ENCODE results near the gene KCNIP4.
"Not testable (repeated sequence)": the region's sequence is repeated elsewhere in the genome, so short reads cannot be mapped to it uniquely, and the experiment has no call there.

KCNIP4 gene

DNA sequence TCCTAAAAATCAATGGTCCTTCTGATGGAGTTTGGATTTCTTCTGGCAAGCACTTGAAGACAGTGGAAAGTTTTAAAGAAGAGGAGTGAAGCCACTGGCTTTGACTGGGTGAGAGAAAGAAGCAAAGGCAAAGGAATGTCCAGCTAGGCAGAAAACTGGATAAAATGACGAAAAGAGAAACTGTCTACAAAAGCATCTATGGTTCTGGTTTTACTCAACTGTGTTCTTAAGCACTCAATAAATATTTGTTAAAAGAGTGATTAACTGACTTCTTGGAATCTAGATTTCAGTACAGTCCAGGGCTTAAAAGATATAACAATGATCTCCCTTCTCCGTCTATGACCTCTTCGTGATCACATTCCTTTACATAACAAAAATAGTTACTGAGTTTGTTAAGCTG, 1195.9 kb downstream of the KCNIP4 start:
- ChIA-PET CTCF (no interaction called here), POLR2A (no interaction called here)
- no peak for DNase-seq (ENCODE audit: low read depth, low spot score)
- TF ChIP-seq, protein P1, sequence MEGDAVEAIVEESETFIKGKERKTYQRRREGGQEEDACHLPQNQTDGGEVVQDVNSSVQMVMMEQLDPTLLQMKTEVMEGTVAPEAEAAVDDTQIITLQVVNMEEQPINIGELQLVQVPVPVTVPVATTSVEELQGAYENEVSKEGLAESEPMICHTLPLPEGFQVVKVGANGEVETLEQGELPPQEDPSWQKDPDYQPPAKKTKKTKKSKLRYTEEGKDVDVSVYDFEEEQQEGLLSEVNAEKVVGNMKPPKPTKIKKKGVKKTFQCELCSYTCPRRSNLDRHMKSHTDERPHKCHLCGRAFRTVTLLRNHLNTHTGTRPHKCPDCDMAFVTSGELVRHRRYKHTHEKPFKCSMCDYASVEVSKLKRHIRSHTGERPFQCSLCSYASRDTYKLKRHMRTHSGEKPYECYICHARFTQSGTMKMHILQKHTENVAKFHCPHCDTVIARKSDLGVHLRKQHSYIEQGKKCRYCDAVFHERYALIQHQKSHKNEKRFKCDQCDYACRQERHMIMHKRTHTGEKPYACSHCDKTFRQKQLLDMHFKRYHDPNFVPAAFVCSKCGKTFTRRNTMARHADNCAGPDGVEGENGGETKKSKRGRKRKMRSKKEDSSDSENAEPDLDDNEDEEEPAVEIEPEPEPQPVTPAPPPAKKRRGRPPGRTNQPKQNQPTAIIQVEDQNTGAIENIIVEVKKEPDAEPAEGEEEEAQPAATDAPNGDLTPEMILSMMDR (IDR thresholded peaks at IDR 0.05; ENCODE audit: insufficient read depth, low read length, missing control alignments), result no peak
- no peak overlapping the region for H3K4me3 ChIP-seq (ENCODE audit: low read depth, low read length)

DNA sequence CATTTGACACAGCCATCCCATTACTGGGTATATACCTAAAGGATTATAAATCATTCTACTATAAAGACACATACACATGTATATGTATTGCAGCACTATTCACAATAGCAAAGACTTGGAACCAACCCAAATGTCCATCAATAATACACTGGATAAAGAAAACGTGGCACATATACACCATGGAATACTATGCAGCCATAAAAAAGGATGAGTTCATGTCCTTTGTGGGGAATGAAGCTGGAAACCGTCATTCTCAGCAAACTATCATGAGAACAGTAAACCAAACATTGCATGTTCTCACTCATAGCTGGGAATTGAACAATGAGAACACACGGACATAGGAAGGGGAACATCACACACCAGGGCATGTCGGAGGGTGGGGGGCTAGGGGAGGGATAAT, 1202.6 kb downstream of the KCNIP4 start:
- H3K4me3 ChIP-seq (ENCODE audit: low read depth, low read length); CTCF ChIA-PET; POLR2A ChIA-PET; DNase-seq (ENCODE audit: low read depth, low spot score): not testable (repeated sequence)

DNA sequence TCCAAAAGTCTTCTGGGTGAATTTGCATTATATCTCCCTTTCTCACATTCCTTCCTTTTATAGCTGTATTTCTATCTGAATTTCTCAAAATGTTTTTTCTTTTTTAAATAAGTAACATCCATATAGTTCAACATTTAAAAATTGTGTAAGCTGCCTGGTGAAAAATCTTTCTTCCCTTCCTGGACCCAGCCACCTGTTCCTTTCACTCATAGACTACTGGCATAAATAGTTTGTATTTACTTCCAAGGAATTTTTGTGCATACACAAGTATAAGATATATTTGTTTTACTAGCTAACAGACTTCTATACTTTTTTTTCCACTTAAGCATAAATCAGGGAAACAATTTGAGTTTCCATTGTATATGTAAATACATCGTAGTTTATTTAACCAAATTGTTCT, 1212.6 kb downstream of the KCNIP4 start:
- TF ChIP-seq, protein P1 (IDR thresholded peaks at IDR 0.05; ENCODE audit: insufficient read depth, low read length, missing control alignments), result no peak
- CTCF ChIA-PET, result no interaction called here
- no peak overlapping the region for H3K4me3 ChIP-seq (ENCODE audit: low read depth, low read length)
- POLR2A ChIA-PET, result no interaction called here
- DNase-seq (ENCODE audit: low read depth, low spot score), result no peak

DNA sequence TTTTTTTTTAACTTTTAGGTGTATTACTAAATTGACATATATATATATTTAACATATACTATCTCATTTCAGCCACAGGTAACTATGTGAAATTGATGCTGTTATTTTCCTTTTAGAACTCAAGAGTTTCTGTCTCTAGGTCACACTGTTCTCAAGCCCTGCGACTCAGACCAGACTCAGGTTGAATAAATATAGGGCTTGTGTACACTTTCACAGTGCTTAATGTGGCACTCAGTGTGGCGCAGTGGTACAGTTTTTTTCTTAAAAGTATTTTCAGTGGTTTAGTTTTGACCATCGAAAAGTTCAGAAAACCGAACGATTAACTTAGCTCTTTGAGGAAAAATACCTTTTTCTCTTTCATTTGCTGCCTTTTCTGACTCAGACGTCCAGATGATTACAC, 1223.7 kb downstream of the KCNIP4 start:
- no peak overlapping the region for H3K4me3 ChIP-seq (ENCODE audit: low read depth, low read length)
- DNase-seq (ENCODE audit: low read depth, low spot score), result no peak
- POLR2A ChIA-PET, result no interaction called here
- CTCF ChIA-PET, result no interaction called here
- TF ChIP-seq, protein P1 (IDR thresholded peaks at IDR 0.05; ENCODE audit: insufficient read depth, low read length, missing control alignments), result no peak

DNA sequence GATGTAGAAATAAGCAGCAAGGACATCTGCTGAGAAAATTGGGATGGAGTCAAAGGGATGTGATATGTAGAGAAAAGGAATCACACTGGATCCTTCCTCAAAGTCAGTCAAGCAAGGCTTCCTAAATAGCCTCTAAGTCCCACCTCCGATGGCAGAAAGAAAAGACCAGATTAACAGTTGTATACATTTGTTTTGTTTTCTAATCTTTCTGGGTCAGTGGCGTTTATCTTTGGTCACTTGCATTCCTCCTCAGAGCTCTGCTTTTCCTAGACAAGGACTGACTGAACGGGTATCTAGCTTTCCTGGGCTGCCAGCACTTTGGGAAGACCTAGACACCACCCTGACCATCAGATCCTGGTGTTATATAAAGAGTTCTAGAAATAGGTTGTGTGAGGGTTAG, 1225.1 kb downstream of the KCNIP4 start:
- H3K4me3 ChIP-seq (ENCODE audit: low read depth, low read length), result no peak overlapping the region
- POLR2A ChIA-PET, result no interaction called here
- DNase-seq (ENCODE audit: low read depth, low spot score), result no peak
- TF ChIP-seq, protein P1 (IDR thresholded peaks at IDR 0.05; ENCODE audit: insufficient read depth, low read length, missing control alignments), result no peak
- CTCF ChIA-PET, result no interaction called here

DNA sequence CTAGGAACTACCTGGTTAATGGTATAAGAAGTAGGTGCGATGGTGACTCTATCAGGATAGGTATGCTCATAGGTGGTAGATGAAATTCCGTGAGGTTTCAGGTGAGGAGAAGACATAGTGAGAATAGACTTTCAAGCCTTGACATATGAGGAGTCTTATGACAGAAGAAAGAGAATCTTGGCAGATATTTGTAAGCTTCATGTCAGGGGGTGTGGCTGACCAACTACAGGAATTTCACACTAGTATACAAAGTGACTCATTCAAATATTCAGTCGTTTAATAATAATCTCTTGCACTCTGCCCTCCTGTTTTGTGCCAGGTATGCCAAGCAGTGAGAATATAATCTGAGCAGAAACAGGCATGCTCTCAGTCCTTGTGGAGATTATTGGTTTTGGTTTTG, 1225.6 kb downstream of the KCNIP4 start:
- ChIA-PET CTCF (no interaction called here), POLR2A (no interaction called here)
- DNase-seq (ENCODE audit: low read depth, low spot score), result no peak
- no peak overlapping the region for H3K4me3 ChIP-seq (ENCODE audit: low read depth, low read length)
- TF ChIP-seq, protein P1 (IDR thresholded peaks at IDR 0.05; ENCODE audit: insufficient read depth, low read length, missing control alignments), result no peak

DNA sequence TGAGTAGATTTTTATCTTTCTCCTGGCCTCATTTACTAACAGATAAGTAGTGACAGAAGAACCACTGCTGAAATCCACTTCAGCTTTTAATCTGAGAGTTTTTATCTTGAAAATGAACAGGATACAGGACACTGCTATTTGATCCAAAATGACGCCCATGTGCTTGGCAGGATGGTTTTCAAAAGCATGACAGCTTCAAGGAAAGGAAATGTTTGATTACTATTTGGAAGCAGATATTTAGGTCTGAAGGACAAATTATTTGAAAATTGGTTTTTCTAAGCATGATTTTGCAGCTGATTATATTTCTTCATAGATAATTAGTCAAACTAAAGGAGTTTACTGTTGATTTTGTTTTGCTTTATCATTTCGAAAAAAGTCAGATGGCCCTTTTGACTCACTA, 1237.2 kb downstream of the KCNIP4 start:
- TF ChIP-seq, protein P1 (IDR thresholded peaks at IDR 0.05; ENCODE audit: insufficient read depth, low read length, missing control alignments), result no peak
- H3K4me3 ChIP-seq (ENCODE audit: low read depth, low read length), result no peak overlapping the region
- CTCF ChIA-PET, result no interaction called here
- no peak for DNase-seq (ENCODE audit: low read depth, low spot score)
- POLR2A ChIA-PET, result no interaction called here
